K562 (cell line): Measurements from ENCODE around the gene IL18RAP. TPM values are rescaled to one million over a fixed set of nuclear protein-coding genes. Genes with fewer than 3 reads are reported as not detected.
A peak's percentile ranks its signal among the peaks of the same experiment; 100 is the strongest.

ENCODE experiments used
- ARID3B ChIP-seq: fragments of 250-450 bp; sonication (Bioruptor Pico); IDR thresholded peaks from 2 replicates; pipeline ENCODE4 v1.4.0; 2020; ENCODE audit warnings: borderline replicate concordance
- CGGBP1 ChIP-seq: fragments of 250-450 bp; sonication (Bioruptor Pico); IDR thresholded peaks from 2 replicates; pipeline ENCODE4 v1.9.0; 2021; ENCODE audit warnings: mild to moderate bottlenecking
- NRF1 ChIP-seq, 2 experiments: fragments of 450-650 bp; IDR thresholded peaks in 1 of 2; conservative IDR thresholded peaks in 1 of 2; 2 replicates each; pipeline ENCODE4 v1.6.1; 2014; ENCODE audit warnings: mild to moderate bottlenecking in 2 of 2
- RHOXF2B ChIP-seq: fragments of 250-450 bp; sonication (Bioruptor Pico); conservative IDR thresholded peaks from 2 replicates; pipeline ENCODE4 v1.5.1; 2021
- THRB ChIP-seq: fragments of 450-650 bp; formaldehyde crosslinking; conservative IDR thresholded peaks from 2 replicates; pipeline ENCODE4 v1.4.0; 2022; ENCODE audit warnings: mild to moderate bottlenecking, missing genetic modification characterization
- ZFP30 ChIP-seq: fragments of 250-450 bp; sonication (Bioruptor Pico); IDR thresholded peaks from 2 replicates; pipeline ENCODE4 v1.8.0; 2022; ENCODE audit warnings: moderate library complexity, mild to moderate bottlenecking, inconsistent platforms, borderline replicate concordance
- ZNF316 ChIP-seq: fragments of 450-650 bp; IDR thresholded peaks from 2 replicates; pipeline ENCODE4 v1.6.1; 2016
- ZNF444 ChIP-seq: fragments of 250-450 bp; sonication (Bioruptor Pico); IDR thresholded peaks from 2 replicates; pipeline ENCODE4 v1.4.0; 2020; ENCODE audit warnings: mild to moderate bottlenecking, moderate library complexity
- polyA plus RNA-seq, 8 experiments: library from polyadenylated mRNA; depleted of rRNA in 4 of 8; stranded (reverse) in 5 of 8; unstranded in 3 of 8; fragments of >200 nt; fragmentation: Nextera tagmentation in 2 of 8; fragmentation: Illumina TruSeq in 1 of 8; extraction: Ambion mirVana in 2 of 8; extraction: Trizol in 1 of 8; gene quantifications; 2 replicates each; pipeline versions ENCODE4 v1.2.1 to v1.2.3, GENCODE V29; 2011 to 2014; ENCODE audit warnings: inconsistent platforms in 1 of 8, missing spikeins in 1 of 8
- total RNA-seq, 7 experiments: library from RNA; depleted of rRNA in 6 of 7; stranded (reverse); fragments of >200 nt in 6 of 7; fragmentation: Illumina TruSeq in 2 of 7; extraction: Trizol in 2 of 7; gene quantifications; 2 replicates each; pipeline versions ENCODE4 v1.2.1 to v1.2.3, GENCODE V29; 2011 to 2021; ENCODE audit warnings: low replicate concordance in 1 of 7
- TF ChIP-seq, protein P1 (sequence below), 3 experiments: fragments of 200-800 bp in 1 of 3; fragments of 250-450 bp in 1 of 3; fragments of 450-650 bp in 1 of 3; sonication (Bioruptor Pico) in 1 of 3; sonication (Bioruptor generic) in 1 of 3; formaldehyde crosslinking in 1 of 3; IDR thresholded peaks; 2 replicates each; pipeline versions ENCODE4 v1.6.1 to v1.8.0; 2016 to 2022; ENCODE audit warnings: mild to moderate bottlenecking in 2 of 3, missing genetic modification characterization in 2 of 3, missing compliant biosample characterization in 1 of 3, moderate library complexity in 1 of 3
- TF ChIP-seq, protein P2 (sequence below): fragments of 450-650 bp; formaldehyde crosslinking; IDR thresholded peaks from 2 replicates; pipeline ENCODE4 v1.4.0; 2020; ENCODE audit warnings: mild to moderate bottlenecking, mixed read lengths
- TF ChIP-seq, protein P3 (sequence below), 2 experiments: IDR thresholded peaks in 1 of 2; conservative IDR thresholded peaks in 1 of 2; 2 replicates each; pipeline ENCODE4 v1.6.1; 2016; ENCODE audit warnings: low read depth in 2 of 2, mild to moderate bottlenecking in 1 of 2, missing compliant biosample characterization in 1 of 2, missing genetic modification characterization in 1 of 2, moderate library complexity in 1 of 2
- TF ChIP-seq, protein P4 (sequence below): sonication (generic); formaldehyde crosslinking; IDR thresholded peaks from 2 replicates; pipeline ENCODE4 v1.8.0; 2023; ENCODE audit warnings: mild to moderate bottlenecking, missing genetic modification reagents

The IL18RAP gene
- total and polyA plus RNA-seq, 9 of the 15 experiments (the other 6 are each of a cell fraction or from before 2014, with no cell fraction given) = 1.1 to 20.5 (median 5.8) TPM

GRCh38 chr2:102418421-102418961 lies 4.5 kb upstream of the IL18RAP start (continued):
- TF ChIP-seq, protein P1, sequence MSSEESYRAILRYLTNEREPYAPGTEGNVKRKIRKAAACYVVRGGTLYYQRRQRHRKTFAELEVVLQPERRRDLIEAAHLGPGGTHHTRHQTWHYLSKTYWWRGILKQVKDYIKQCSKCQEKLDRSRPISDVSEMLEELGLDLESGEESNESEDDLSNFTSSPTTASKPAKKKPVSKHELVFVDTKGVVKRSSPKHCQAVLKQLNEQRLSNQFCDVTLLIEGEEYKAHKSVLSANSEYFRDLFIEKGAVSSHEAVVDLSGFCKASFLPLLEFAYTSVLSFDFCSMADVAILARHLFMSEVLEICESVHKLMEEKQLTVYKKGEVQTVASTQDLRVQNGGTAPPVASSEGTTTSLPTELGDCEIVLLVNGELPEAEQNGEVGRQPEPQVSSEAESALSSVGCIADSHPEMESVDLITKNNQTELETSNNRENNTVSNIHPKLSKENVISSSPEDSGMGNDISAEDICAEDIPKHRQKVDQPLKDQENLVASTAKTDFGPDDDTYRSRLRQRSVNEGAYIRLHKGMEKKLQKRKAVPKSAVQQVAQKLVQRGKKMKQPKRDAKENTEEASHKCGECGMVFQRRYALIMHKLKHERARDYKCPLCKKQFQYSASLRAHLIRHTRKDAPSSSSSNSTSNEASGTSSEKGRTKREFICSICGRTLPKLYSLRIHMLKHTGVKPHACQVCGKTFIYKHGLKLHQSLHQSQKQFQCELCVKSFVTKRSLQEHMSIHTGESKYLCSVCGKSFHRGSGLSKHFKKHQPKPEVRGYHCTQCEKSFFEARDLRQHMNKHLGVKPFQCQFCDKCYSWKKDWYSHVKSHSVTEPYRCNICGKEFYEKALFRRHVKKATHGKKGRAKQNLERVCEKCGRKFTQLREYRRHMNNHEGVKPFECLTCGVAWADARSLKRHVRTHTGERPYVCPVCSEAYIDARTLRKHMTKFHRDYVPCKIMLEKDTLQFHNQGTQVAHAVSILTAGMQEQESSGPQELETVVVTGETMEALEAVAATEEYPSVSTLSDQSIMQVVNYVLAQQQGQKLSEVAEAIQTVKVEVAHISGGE (CRISPR knock-in tag; IDR thresholded peaks at IDR 0.05) = peak in 1 of 3 experiments; percentile 24; a peak in 1 of 6 replicates
- TF ChIP-seq, protein P2, sequence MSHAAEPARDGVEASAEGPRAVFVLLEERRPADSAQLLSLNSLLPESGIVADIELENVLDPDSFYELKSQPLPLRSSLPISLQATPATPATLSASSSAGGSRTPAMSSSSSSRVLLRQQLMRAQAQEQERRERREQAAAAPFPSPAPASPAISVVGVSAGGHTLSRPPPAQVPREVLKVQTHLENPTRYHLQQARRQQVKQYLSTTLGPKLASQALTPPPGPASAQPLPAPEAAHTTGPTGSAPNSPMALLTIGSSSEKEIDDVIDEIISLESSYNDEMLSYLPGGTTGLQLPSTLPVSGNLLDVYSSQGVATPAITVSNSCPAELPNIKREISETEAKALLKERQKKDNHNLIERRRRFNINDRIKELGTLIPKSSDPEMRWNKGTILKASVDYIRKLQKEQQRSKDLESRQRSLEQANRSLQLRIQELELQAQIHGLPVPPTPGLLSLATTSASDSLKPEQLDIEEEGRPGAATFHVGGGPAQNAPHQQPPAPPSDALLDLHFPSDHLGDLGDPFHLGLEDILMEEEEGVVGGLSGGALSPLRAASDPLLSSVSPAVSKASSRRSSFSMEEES (CRISPR knock-in tag) = no peak
- no peak for TF ChIP-seq CGGBP1
- no peak for TF ChIP-seq THRB
- TF ChIP-seq ZNF444 (CRISPR knock-in tag) = no peak
- TF ChIP-seq, protein P3, sequence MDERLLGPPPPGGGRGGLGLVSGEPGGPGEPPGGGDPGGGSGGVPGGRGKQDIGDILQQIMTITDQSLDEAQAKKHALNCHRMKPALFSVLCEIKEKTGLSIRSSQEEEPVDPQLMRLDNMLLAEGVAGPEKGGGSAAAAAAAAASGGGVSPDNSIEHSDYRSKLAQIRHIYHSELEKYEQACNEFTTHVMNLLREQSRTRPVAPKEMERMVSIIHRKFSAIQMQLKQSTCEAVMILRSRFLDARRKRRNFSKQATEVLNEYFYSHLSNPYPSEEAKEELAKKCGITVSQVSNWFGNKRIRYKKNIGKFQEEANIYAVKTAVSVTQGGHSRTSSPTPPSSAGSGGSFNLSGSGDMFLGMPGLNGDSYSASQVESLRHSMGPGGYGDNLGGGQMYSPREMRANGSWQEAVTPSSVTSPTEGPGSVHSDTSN (CRISPR knock-in tag; IDR thresholded peaks at IDR 0.05; ENCODE audit: low read depth) = no peak
- TF ChIP-seq, protein P3 (tag; conservative IDR thresholded peaks at IDR 0.05; ENCODE audit: low read depth) = no peak
- TF ChIP-seq ARID3B (CRISPR knock-in tag) = no peak
- TF ChIP-seq ZFP30 (CRISPR knock-in tag) = no peak
- TF ChIP-seq NRF1 (conservative IDR thresholded peaks at IDR 0.05 in 1 of 2, IDR thresholded peaks at IDR 0.05 in 1 of 2) = 0 out of 4 replicates have a peak, but pooled peaks of 1 of the 2 experiments have one; percentile 10
- TF ChIP-seq ZNF316 = peak; percentile 57
- no peak for TF ChIP-seq RHOXF2B (CRISPR knock-in tag)
- TF ChIP-seq, protein P4, sequence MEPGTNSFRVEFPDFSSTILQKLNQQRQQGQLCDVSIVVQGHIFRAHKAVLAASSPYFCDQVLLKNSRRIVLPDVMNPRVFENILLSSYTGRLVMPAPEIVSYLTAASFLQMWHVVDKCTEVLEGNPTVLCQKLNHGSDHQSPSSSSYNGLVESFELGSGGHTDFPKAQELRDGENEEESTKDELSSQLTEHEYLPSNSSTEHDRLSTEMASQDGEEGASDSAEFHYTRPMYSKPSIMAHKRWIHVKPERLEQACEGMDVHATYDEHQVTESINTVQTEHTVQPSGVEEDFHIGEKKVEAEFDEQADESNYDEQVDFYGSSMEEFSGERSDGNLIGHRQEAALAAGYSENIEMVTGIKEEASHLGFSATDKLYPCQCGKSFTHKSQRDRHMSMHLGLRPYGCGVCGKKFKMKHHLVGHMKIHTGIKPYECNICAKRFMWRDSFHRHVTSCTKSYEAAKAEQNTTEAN (CRISPR knock-in tag) = no peak
